NOMO-1 treated with dmso at 0.1 percent for 144 hours (cell line): ENCODE measurements around the gene ZNF81.
"Not testable (repeated sequence)": the region's sequence is repeated elsewhere in the genome, so short reads cannot be mapped to it uniquely, and the experiment has no call there.

Experiments
- DNase-seq: peaks from one replicate; lab custom pipeline; 2025; ENCODE audit not compliant: unreplicated experiment; lab: John Stamatoyannopoulos, UW

Gene ZNF81

GRCh38 chrX:47836164-47837072 lies at the start of gene ZNF81:
TSS of gene ZNF81 (plus strand) at chrX:47836902. CDS start at chrX:47846268, 9,366 bp downstream.
- peak; percentile 71 for DNase-seq

GRCh38 chrX:47796433-47796906 lies 40.2 kb upstream of the ZNF81 start:
- no peak for DNase-seq

DNA sequence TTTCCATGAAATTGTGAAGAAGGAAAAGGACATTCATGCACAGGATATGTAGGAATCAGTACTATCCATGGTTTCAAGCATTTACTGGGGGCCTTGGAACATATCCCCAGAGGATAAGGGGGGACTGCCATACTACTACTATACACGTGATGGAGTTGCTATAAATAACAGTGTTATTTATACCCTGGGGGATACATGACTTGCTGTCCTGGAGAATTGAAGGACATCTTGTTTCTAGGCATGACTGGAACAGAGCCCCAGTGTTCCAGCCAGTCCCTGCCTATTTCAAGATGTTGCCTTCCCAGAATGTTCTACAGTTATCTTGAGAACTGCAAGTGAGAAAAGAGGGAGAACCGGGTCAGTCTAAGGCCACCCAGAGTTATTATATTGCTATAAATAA lies 39.6 kb upstream of the ZNF81 start:
- no peak for DNase-seq

GRCh38 chrX:47798861-47799260 lies 37.8 kb upstream of the ZNF81 start:
- no peak for DNase-seq

GRCh38 chrX:47802589-47802988 lies 34.1 kb upstream of the ZNF81 start:
- no peak for DNase-seq

DNA sequence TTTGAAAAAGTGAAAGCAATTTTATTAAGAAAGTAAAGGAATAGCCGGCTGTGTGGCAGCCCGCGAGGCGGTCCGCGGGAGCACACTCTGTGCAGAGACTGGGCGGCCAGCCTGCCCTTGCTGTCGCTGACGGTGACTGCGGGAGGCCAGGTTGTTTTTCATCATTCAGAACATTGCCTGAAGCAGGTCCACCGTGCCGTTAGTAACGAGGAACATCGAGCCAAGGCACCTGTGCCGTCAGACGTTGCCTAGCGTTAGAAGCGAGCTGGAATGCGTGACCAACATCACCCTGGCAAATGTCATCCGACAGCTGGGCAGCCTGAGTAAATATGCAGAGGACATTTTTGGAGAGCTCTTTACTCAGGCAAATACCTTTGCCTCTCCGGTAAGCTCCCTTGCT lies 33.6 kb upstream of the ZNF81 start:
- not testable (repeated sequence) for DNase-seq

GRCh38 chrX:47804315-47804714 lies 32.4 kb upstream of the ZNF81 start:
- no peak for DNase-seq

GRCh38 chrX:47805844-47806243 lies 30.9 kb upstream of the ZNF81 start:
- not testable (repeated sequence) for DNase-seq

GRCh38 chrX:47806415-47807271 lies 30.1 kb upstream of the ZNF81 start:
- DNase-seq, result not testable (repeated sequence)

DNA sequence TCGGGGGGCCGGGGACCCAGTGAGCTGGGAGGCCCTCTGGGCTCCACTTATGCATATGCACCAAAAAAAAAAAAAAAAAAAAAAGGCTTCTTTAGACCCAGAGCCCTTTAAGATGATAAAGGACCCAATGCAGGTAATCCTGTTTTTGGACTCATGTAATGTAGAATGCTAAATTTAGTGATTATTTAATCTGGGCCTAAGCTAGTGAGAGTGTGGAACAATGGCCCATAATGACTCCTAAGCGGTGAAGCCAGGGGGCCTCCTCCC lies 29.5 kb upstream of the ZNF81 start:
- not testable (repeated sequence) for DNase-seq

DNA sequence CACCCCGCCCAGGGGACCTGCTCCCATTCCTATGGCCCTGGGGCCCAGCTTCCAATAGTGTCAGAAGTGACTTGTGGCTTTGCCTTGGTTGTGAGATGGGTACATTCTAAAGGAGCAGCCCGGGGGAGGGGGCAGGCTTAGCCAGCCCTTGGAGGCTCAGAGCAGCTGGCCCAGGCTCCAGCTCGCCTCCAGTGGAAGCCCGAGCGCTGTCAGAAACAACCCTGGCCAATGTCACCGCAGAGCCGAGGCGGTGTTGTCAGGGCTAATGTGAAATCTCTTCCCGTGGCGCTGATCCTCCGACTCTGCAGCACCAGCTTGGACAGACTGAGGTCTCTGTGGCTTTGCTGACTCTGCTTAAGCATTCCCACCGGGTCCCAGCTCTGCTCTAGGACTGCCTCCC lies 29.2 kb upstream of the ZNF81 start:
- no peak for DNase-seq

- no peak for DNase-seq
Observed at GRCh38 chrX:47808904-47809788, 27.6 kb upstream of the ZNF81 start.

DNA sequence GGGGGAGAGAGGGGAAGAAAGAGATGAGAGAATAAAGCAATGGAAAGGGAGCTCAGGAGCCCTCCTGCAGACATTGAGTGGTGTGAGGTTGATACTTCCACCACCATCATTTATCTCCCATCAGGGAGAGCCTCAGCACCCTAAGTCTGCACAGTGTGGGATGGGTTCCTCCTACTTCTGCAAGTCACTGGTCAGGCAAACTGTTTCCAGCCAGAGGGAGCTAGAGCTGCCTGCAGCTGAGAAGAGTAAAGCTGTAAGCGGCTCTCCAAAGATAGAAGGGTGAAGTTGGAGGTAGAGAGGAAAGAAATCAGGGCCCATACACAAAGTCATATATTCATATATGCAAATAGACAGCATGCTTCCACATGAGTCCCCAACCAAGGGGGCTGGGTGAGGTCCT lies 21.9 kb upstream of the ZNF81 start:
- DNase-seq, result no peak

DNA sequence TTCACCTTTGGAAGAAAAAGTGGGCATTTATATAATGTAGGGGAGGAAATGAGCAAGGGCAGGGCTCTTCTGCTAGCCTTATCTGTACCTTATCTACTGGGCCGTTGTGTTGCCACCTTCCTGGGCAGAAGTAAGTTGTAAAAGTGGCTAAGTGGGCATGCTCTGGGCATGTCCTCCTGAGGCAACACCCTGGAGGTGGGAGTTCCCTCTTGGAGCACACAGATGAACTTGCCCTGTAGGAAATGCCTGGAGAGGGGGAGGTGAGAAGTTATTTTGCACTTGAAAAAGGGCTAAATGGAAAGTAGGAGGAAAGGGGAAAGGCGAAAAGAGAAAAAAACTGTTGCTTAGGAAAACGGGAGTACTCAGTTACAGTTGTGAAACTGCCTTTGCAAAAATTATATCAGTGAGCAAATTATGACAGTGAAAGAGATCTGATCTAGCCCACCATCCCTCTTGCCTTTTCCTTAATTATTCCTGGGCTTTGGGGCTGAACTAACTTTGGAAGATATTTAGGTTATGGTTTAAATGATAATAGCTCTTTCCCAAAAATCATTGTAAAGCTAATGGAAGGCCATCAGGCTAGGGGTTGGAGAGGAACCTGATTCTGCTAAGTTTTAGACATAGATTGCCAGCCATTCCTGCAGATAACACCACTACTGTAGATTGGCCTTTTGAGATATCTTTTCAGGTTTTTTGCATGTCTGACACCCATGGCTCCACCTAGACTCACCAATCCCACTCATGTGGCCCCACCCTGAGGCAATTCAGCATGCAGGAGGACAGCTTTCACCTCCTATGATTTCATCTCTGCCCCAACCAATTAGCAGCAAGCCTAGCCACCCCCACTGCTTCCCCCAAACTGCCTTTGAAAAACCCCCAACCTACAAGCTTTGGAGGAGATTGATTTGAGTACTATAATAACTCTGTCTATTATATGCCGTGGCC lies 20.5 kb upstream of the ZNF81 start:
- no peak for DNase-seq

GRCh38 chrX:47817421-47817820 lies 19.3 kb upstream of the ZNF81 start:
- DNase-seq, result no peak

- DNase-seq, result no peak
Observed at GRCh38 chrX:47817897-47818296, 18.8 kb upstream of the ZNF81 start.

DNA sequence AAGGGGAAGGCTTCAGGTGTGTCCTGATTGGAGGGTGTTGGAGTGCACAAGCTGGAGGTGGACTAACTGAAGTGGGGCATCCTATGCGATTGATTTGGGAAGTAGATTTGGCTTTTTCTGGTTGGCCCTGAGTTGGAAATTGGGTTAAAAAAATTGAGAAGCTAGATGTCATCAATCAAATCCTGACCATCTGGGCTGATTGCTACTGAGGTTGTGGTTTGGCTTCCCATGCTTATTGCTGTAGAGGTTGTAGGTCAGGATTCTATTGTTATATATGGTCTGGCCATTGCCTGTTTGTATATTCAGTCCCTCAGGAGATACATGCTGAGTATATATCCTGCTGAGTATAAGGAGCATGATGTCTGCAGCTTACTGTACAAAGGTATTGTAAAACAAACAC lies 7.7 kb upstream of the ZNF81 start:
- no peak for DNase-seq

- DNase-seq, result peak; percentile 9
Observed at GRCh38 chrX:47831788-47832187, 4.9 kb upstream of the ZNF81 start.

DNA sequence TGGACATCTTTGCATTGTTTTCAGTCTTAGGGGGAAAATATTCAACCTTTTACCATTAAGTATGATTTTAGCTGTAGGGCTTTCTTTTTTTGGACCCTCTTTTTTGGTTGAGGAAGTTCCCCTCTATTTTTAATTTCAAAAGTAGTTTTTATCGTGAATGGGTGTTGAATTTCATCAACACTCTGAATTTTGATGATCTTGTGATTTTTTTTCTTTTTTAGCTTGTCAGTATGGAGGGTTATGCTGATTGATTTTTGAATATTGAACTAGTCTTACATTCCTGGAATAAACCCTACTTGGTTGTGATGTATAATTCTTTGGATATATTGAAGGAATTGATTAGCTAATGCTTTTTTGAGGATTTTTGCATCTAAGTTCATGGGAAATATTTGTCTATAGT lies 1.7 kb downstream of the ZNF81 start:
- DNase-seq, result no peak

DNA sequence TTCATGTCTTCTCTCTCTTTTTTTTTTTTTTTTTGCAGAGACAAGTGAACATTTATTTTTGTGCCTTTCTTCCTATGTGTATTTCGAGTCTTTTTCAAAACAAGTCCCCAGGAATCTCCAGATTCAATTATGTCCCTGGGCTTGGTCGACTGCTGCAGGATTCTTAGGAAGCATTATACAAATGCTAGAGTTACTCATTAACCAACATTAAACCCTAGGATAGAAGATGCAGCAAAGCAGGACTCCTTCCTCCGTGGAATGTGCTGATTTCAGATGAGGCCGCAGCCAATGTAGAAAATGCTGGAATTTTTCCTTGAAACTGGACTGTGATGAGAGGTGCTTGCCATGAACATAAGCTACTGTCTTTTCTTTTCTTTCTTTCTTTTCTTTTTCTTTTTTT lies 3.4 kb downstream of the ZNF81 start:
- no peak for DNase-seq
